ENCODE measurements around the gene PRMT9.

Gene PRMT9

DNA sequence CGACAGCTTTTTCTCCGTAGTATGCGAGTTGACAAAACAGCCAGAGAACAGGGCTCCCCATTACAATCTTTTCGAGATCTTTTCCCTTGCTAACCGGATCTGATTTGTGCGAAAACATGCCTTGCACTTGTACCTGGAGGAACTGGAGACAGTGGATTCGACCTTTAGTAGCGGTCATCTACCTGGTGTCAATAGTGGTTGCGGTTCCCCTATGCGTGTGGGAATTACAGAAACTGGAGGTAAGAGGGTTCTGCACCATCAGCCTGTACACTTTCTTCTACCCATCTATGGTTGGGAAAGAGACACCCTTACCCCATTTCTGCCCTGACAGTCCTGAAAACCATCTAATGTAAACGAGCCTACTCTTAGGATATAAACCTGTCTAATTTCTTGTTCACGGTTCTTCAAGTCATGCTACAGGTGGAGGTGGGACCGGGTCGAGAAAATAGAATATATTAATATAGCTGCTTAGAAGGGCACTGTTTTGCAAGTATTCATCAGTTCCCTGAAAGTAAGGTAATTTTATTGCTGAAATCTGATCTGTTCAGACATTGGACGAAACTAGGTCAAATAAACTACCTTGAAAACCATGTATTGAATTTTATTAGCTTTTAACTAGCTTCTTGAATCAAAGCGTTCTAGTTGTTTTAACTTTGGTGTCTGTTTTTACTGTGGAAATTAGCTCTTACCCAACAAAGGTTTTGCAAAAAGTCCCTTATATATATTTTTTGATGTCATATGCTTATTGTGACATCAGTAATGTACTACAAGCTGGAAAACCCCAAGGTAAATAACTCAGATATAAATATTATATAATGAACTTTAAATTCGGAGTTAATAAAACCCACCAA lies 65.9 kb downstream of the PRMT9 start:
- no peak for DNase-seq

- DNase-seq = peak; percentile 97
These were observed 66.7 kb downstream of the PRMT9 start, which contains the start of gene TMEM184C for GRCh38 chr4:147617173-147617840. Gene TMEM184C (plus strand): TSS chr4:147617397. CDS start chr4:147617957, 560 bp downstream.

GRCh38 chr4:147616849-147617172 lies 67.2 kb downstream of the PRMT9 start:
- DNase-seq = no peak

- no peak for DNase-seq
These were observed 73.3 kb downstream of the PRMT9 start for GRCh38 chr4:147610686-147611085.

- no peak for DNase-seq
These were observed 76.5 kb downstream of the PRMT9 start for GRCh38 chr4:147607471-147607870.

- no peak for DNase-seq
These were observed 78.5 kb downstream of the PRMT9 start for GRCh38 chr4:147605499-147605898.

DNA sequence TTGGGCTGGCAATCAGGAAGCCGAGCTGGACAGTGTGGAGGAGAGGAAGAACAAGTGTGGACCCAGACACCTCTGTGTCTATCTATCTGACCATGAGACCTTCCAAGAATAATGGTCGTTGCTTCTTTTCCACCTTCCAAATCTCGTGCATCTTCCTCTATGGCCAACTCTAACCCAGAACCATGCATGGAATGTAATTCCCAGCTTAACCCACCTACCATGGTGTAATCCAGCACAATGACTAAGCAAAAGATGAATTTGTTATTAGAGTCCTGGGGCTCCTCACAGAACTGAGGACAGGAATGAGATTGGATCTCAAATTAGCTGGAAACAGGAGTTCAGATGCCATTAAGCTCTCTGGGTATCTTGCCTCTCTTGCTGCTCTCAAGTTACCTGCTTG lies 84.2 kb downstream of the PRMT9 start:
- DNase-seq = no peak

DNA sequence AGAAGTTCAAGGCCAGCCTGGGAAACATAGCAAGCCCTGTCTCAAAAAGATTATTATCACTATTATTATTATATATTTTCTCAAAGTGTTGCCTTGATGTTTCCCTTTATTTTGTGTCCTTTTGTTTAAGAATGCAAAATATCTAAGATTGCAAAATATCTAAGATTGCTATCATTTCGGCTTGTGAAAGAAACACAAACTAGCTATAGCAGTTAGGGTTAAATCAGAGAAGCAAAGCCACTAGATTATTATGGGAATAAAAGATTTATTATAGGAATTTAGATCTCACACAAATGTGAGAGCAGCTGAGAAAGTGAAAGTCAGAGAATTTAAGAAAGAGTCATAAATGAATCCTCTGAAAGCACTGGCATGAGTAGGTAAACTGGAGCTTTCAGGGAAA lies 84.8 kb downstream of the PRMT9 start:
- no peak for DNase-seq

GRCh38 chr4:147597561-147597960 lies 86.4 kb downstream of the PRMT9 start:
- DNase-seq = no peak

- no peak for DNase-seq
These were observed 87.0 kb downstream of the PRMT9 start for GRCh38 chr4:147596981-147597380.

- no peak for DNase-seq
These were observed 87.6 kb downstream of the PRMT9 start for GRCh38 chr4:147596377-147596776.

GRCh38 chr4:147594578-147594977 lies 89.4 kb downstream of the PRMT9 start:
- no peak for DNase-seq

- DNase-seq = no peak
These were observed 89.9 kb downstream of the PRMT9 start for GRCh38 chr4:147594107-147594506.

- no peak for DNase-seq
These were observed 92.9 kb downstream of the PRMT9 start for GRCh38 chr4:147591106-147591505.

DNA sequence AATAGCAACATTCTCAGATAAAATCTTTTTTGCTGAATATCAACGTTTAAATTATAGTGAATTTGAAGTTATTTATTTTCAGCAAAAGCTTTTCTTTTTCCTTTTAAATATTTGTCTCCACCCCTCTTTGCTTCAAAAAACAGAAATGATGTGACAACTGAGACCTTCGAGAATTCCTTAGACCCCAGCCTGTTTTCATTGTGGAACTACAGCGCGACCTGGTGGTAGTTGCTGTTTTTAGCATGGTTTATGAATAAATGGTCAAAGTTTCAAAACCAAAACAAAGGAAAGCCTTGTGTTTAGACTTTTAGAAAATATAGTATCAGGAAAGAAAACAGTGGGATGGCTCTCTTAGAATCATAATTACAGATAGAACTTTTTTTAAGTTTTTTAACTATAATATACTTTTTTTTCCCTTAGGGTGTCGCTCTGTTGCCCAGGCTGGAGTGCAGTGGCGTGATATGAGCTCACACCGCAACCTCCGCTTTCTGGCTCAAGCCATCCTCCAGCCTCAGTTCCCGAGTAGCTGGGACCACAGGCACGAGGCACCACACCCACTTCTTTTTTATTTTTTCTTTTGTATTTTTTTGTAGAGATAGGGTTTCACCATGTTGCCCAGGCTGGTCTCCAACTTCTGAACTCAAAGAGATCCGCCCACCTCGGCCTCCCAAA lies 93.6 kb downstream of the PRMT9 start:
- peak; percentile 71 for DNase-seq

- no peak for DNase-seq
These were observed 94.4 kb downstream of the PRMT9 start for GRCh38 chr4:147589586-147589985.

All from left hindlimb (tissue), 1 donor.